Keratinocyte (primary cell): ENCODE data around the gene GZMH. TPM values are rescaled to one million over a fixed set of nuclear protein-coding genes. Genes with fewer than 3 reads are reported as not detected.

Experiments used
- DNase-seq: peaks from one replicate; pipeline ENCODE4 v3.0.0-alpha.2; 2011; ENCODE audit warnings: low read depth, missing footprints, low spot score
- FAIRE-seq: peaks from 2 replicates; lab custom pipeline; 2011; peaks lifted over from hg19 to GRCh38; lab: Jason Lieb, UNC
- H2AFZ ChIP-seq: 2 replicates; pipeline ENCODE4 v1.6.0; 2012; ENCODE audit warnings: low read length, control low read depth, inconsistent platforms; ENCODE audit not compliant: control insufficient read depth
- H3K27ac ChIP-seq: 2 replicates; pipeline ENCODE4 v1.5.1; 2011; ENCODE audit warnings: low read length; ENCODE audit not compliant: control insufficient read depth, insufficient read depth
- H3K27me3 ChIP-seq: 3 replicates; pipeline ENCODE4 v1.6.0; 2011; ENCODE audit warnings: low read length; ENCODE audit not compliant: control insufficient read depth, insufficient read depth; ENCODE audit errors: extremely low read depth
- H3K36me3 ChIP-seq, 2 experiments: 2 replicates in 1 of 2; 3 replicates in 1 of 2; pipeline ENCODE4 v1.5.1; 2011; ENCODE audit warnings: low read length in 2 of 2, mild to moderate bottlenecking in 1 of 2; ENCODE audit not compliant: control insufficient read depth in 2 of 2, insufficient read depth in 2 of 2; ENCODE audit errors: extremely low read depth in 1 of 2
- H3K4me1 ChIP-seq: 3 replicates; pipeline ENCODE4 v1.5.1; 2011; ENCODE audit warnings: low read length; ENCODE audit not compliant: control insufficient read depth, insufficient read depth; ENCODE audit errors: extremely low read depth
- H3K4me2 ChIP-seq: 3 replicates; pipeline ENCODE4 v1.6.0; 2011; ENCODE audit warnings: low read depth, low read length; ENCODE audit not compliant: control insufficient read depth, insufficient read depth; ENCODE audit errors: extremely low read depth
- H3K4me3 ChIP-seq, 3 experiments: fragments of 200-600 bp in 1 of 3; sonication (generic) in 1 of 3; 2 replicates in 2 of 3; 3 replicates in 1 of 3; pipeline ENCODE4 v1.5.1; 2011 to 2016; ENCODE audit warnings: low read length in 3 of 3, mild to moderate bottlenecking in 3 of 3, control low read depth in 2 of 3, inconsistent platforms in 1 of 3, low read depth in 1 of 3, mixed read lengths in 1 of 3, mixed run types in 1 of 3, moderate library complexity in 1 of 3; ENCODE audit not compliant: control insufficient read depth in 2 of 3, insufficient read depth in 2 of 3; ENCODE audit errors: extremely low read depth in 1 of 3
- H3K79me2 ChIP-seq: 2 replicates; pipeline ENCODE4 v1.6.0; 2012; ENCODE audit warnings: low read length; ENCODE audit not compliant: control insufficient read depth, insufficient read depth
- H3K9ac ChIP-seq: 3 replicates; pipeline ENCODE4 v1.6.0; 2011; ENCODE audit warnings: low read length; ENCODE audit not compliant: control insufficient read depth, insufficient read depth; ENCODE audit errors: extremely low read depth
- H3K9me1 ChIP-seq: 3 replicates; pipeline ENCODE4 v1.6.0; 2011; ENCODE audit warnings: low read length; ENCODE audit not compliant: control insufficient read depth, insufficient read depth; ENCODE audit errors: extremely low read depth
- H3K9me3 ChIP-seq: 2 replicates; pipeline ENCODE4 v1.5.1; 2012; ENCODE audit warnings: low read depth, low read length; ENCODE audit not compliant: control insufficient read depth
- H4K20me1 ChIP-seq: 3 replicates; pipeline ENCODE4 v1.6.0; 2011; ENCODE audit warnings: low read length; ENCODE audit not compliant: control insufficient read depth, insufficient read depth; ENCODE audit errors: extremely low read depth
- CTCF ChIP-seq, 3 experiments: IDR thresholded peaks in 1 of 3; conservative IDR thresholded peaks in 1 of 3; optimal IDR thresholded peaks in 1 of 3; 2 replicates in 2 of 3; 3 replicates in 1 of 3; pipeline versions ENCODE3 to v1.5.1; 2011; ENCODE audit warnings: low read length in 3 of 3, mild to moderate bottlenecking in 3 of 3, moderate library complexity in 2 of 3, control low read depth in 1 of 3, inconsistent platforms in 1 of 3; ENCODE audit not compliant: insufficient read depth in 2 of 3; ENCODE audit errors: extremely low read depth in 1 of 3
- EZH2 ChIP-seq: IDR thresholded peaks from one replicate; pipeline ENCODE4 v1.6.1; 2012; ENCODE audit warnings: inconsistent platforms, mild to moderate bottlenecking, low read length, moderate library complexity
- dilution Hi-C: fragments of 300-500 bp; cut with MboI; formaldehyde crosslinking; loops from one replicate; pipeline ENCODE4 v1.7.0; 2020; ENCODE audit warnings: low sequenced_read_pairs; ENCODE audit not compliant: extremely low pct_ligation_motif_present
- polyA plus RNA-seq, 5 experiments: library from polyadenylated mRNA; depleted of rRNA in 3 of 5; stranded (reverse) in 3 of 5; stranded (forward) in 1 of 5; unstranded in 1 of 5; fragments of >200 nt; gene quantifications; 1 replicate in 1 of 5; 2 replicates in 3 of 5; 3 replicates in 1 of 5; pipeline versions ENCODE4 v1.2.1 to v1.2.3, GENCODE V29; 2011 to 2012; ENCODE audit warnings: missing spikeins in 2 of 5, low read depth in 1 of 5, low replicate concordance in 1 of 5

Gene GZMH
- polyA plus RNA-seq, 1 donor (not counting 4 experiments of a cell fraction or from before 2014, with no cell fraction given) = not detected

- no peaks in the 10 kb centered on the region for H3K9me1 ChIP-seq
- no peak overlapping the region for H3K4me2 ChIP-seq
- FAIRE-seq (no peak), DNase-seq (no peak)
- H3K4me1 ChIP-seq = no peaks in the 10 kb centered on the region
- no peak overlapping the region for H3K27ac ChIP-seq
- no peaks in the 10 kb centered on the region for H3K9me3 ChIP-seq
- H3K36me3 ChIP-seq = no peaks in the 10 kb centered on the region
- no peak overlapping the region for H3K4me3 ChIP-seq
- no peak overlapping the region for H3K9ac ChIP-seq
- no peaks in the 10 kb centered on the region for H3K27me3 ChIP-seq
- TF ChIP-seq CTCF (optimal IDR thresholded peaks at IDR 0.05 in 1 of 3, IDR thresholded peaks at IDR 0.05 in 1 of 3, conservative IDR thresholded peaks at IDR 0.05 in 1 of 3; ENCODE audit: extremely low read depth in 1 of 3, insufficient read depth in 2 of 3, low read length in 3 of 3) (no peak), EZH2 (no peak)
- H2AFZ ChIP-seq = no peak overlapping the region
- H4K20me1 ChIP-seq = no peaks in the 10 kb centered on the region
- no peaks in the 10 kb centered on the region for H3K79me2 ChIP-seq
- dilution Hi-C loops = no loop called here
Measured at GRCh38 chr14:24607081-24607480, 2.4 kb downstream of the GZMH start.

- DNase-seq (no peak), FAIRE-seq (no peak)
- Histone ChIP-seq H4K20me1 (no peaks in the 10 kb centered on the region), H3K9me3 (no peaks in the 10 kb centered on the region), H3K9me1 (no peaks in the 10 kb centered on the region), H3K4me2 (no peak overlapping the region), H3K27ac (no peak overlapping the region), H2AFZ (no peak overlapping the region), H3K4me3 (no peak overlapping the region), H3K27me3 (no peaks in the 10 kb centered on the region), H3K4me1 (no peaks in the 10 kb centered on the region), H3K79me2 (no peaks in the 10 kb centered on the region), H3K9ac (no peak overlapping the region), H3K36me3 (no peaks in the 10 kb centered on the region)
- dilution Hi-C loops = no loop called here
- no peak for TF ChIP-seq EZH2
- no peak for TF ChIP-seq CTCF (optimal IDR thresholded peaks at IDR 0.05 in 1 of 3, IDR thresholded peaks at IDR 0.05 in 1 of 3, conservative IDR thresholded peaks at IDR 0.05 in 1 of 3; ENCODE audit: extremely low read depth in 1 of 3, insufficient read depth in 2 of 3, low read length in 3 of 3)
Measured at GRCh38 chr14:24606297-24606696, 3.2 kb downstream of the GZMH start.
